Endothelial cell of umbilical vein (primary cell): ENCODE measurements around the gene VWA5A. TPM values are rescaled to one million over a fixed set of nuclear protein-coding genes. Genes with fewer than 3 reads are reported as not detected.

Experiments
- BruUV-seq: library from RNA; stranded (reverse); fragments of 400-500 nt; replicated peaks from 2 replicates; lab custom pipeline; 2021; lab: Mats Ljungman, UMichigan
- CTCF ChIA-PET: fragments of 300-600, 350-600 bp; sonication (Branson Sonifier 250); formaldehyde crosslinking; loops from one replicate; lab custom pipeline; 2021; ENCODE audit warnings: antibody characterized with exemption, inconsistent platforms; lab: Charles Lee
- POLR2A ChIA-PET: fragments of 300-600, 350-600 bp; sonication (Branson Sonifier 250); formaldehyde crosslinking; loops from one replicate; lab custom pipeline; 2021; ENCODE audit warnings: antibody characterized with exemption, inconsistent platforms; lab: Charles Lee
- DNase-seq: peaks from one replicate; pipeline ENCODE4 v3.0.0-alpha.2; 2011; ENCODE audit warnings: low read depth, low spot score
- FAIRE-seq: peaks from 2 replicates; lab custom pipeline; 2011; peaks lifted over from hg19 to GRCh38; lab: Jason Lieb, UNC
- H2AFZ ChIP-seq: 2 replicates; pipeline ENCODE4 v1.6.0; 2012; ENCODE audit warnings: low read depth, low read length, control low read depth, inconsistent platforms
- H3K27ac ChIP-seq: 2 replicates; pipeline ENCODE4 v1.5.1; 2011; ENCODE audit warnings: low read depth, mild to moderate bottlenecking, control low read depth, low read length, moderate library complexity; ENCODE audit not compliant: insufficient read depth
- H3K27me3 ChIP-seq, 2 experiments: 2 replicates each; pipeline versions ENCODE4 v1.6.0 to v1.6.1; 2011; ENCODE audit warnings: low read length in 2 of 2, mixed read lengths in 1 of 2; ENCODE audit not compliant: control insufficient read depth in 2 of 2, insufficient read depth in 2 of 2
- H3K36me3 ChIP-seq, 2 experiments: 2 replicates in 1 of 2; 3 replicates in 1 of 2; pipeline ENCODE4 v1.5.1; 2011; ENCODE audit warnings: low read length in 2 of 2, mild to moderate bottlenecking in 1 of 2, moderate library complexity in 1 of 2; ENCODE audit not compliant: control insufficient read depth in 2 of 2, insufficient read depth in 2 of 2; ENCODE audit errors: extremely low read depth in 1 of 2
- H3K4me1 ChIP-seq: 3 replicates; pipeline ENCODE4 v1.5.1; 2011; ENCODE audit warnings: mild to moderate bottlenecking, low read length; ENCODE audit not compliant: control insufficient read depth, insufficient read depth; ENCODE audit errors: extremely low read depth
- H3K4me2 ChIP-seq: 2 replicates; pipeline ENCODE4 v1.6.1; 2011; ENCODE audit warnings: low read length, control low read depth, mixed read lengths; ENCODE audit not compliant: insufficient read depth
- H3K4me3 ChIP-seq, 3 experiments: fragments of 200-600 bp in 1 of 3; sonication (generic), shearing (Covaris generic) in 1 of 3; replicated peaks in 1 of 3; 2 replicates each; pipeline ENCODE4 v1.5.1; 2011 to 2016; ENCODE audit warnings: control low read depth in 3 of 3, low read length in 3 of 3, mild to moderate bottlenecking in 2 of 3, inconsistent platforms in 1 of 3, low read depth in 1 of 3, moderate library complexity in 1 of 3; ENCODE audit not compliant: insufficient read depth in 1 of 3
- H3K79me2 ChIP-seq: 2 replicates; pipeline ENCODE4 v1.6.0; 2012; ENCODE audit warnings: low read length, inconsistent platforms; ENCODE audit not compliant: control insufficient read depth, insufficient read depth
- H3K9ac ChIP-seq: replicated peaks from 2 replicates; pipeline ENCODE3; 2011; ENCODE audit warnings: low read length, control low read depth; ENCODE audit not compliant: insufficient read depth; ENCODE audit errors: extremely low read depth
- H3K9me1 ChIP-seq: replicated peaks from 3 replicates; pipeline ENCODE4 v1.6.0; 2011; ENCODE audit warnings: mild to moderate bottlenecking, low read length; ENCODE audit not compliant: control insufficient read depth, insufficient read depth; ENCODE audit errors: extremely low read depth
- H3K9me3 ChIP-seq: replicated peaks from 2 replicates; pipeline ENCODE4 v1.5.1; 2012; ENCODE audit warnings: low read length, inconsistent platforms; ENCODE audit not compliant: control insufficient read depth, insufficient read depth
- H4K20me1 ChIP-seq: replicated peaks from 2 replicates; pipeline ENCODE3; 2011; ENCODE audit warnings: mild to moderate bottlenecking, low read length; ENCODE audit not compliant: control insufficient read depth, insufficient read depth; ENCODE audit errors: extremely low read depth
- CTCF ChIP-seq, 2 donors: IDR thresholded peaks; 1 replicate in 1 of 2; 2 replicates in 1 of 2; pipeline ENCODE4 v1.5.1; 2011; ENCODE audit warnings: low read length in 2 of 2, mild to moderate bottlenecking in 2 of 2, moderate library complexity in 2 of 2, control low read depth in 1 of 2, inconsistent platforms in 1 of 2, low read depth in 1 of 2; ENCODE audit not compliant: insufficient read depth in 1 of 2; ENCODE audit errors: extremely low read depth in 1 of 2
- EZH2 ChIP-seq: IDR thresholded peaks from 2 replicates; pipeline ENCODE4 v1.6.1; 2012; ENCODE audit warnings: borderline replicate concordance, low read depth, mild to moderate bottlenecking, moderate library complexity, low read length, inconsistent platforms; ENCODE audit not compliant: severe bottlenecking
- FOS ChIP-seq: IDR thresholded peaks from 2 replicates; pipeline ENCODE4 v1.6.1; 2011; ENCODE audit warnings: mild to moderate bottlenecking, low read length, moderate library complexity, borderline replicate concordance; ENCODE audit not compliant: insufficient read depth
- GATA2 ChIP-seq: IDR thresholded peaks from 2 replicates; pipeline ENCODE4 v1.7.0; 2011; ENCODE audit warnings: low read depth, mild to moderate bottlenecking, moderate library complexity, mixed read lengths, low read length; ENCODE audit not compliant: insufficient read length, insufficient read depth
- JUN ChIP-seq: IDR thresholded peaks from 2 replicates; pipeline ENCODE4 v1.6.1; 2011; ENCODE audit warnings: borderline replicate concordance, low read depth; ENCODE audit not compliant: insufficient read length, insufficient read depth
- MAX ChIP-seq: IDR thresholded peaks from 2 replicates; pipeline ENCODE4 v1.6.1; 2011; ENCODE audit not compliant: insufficient read depth, insufficient read length
- MYC ChIP-seq: IDR thresholded peaks from one replicate; pipeline ENCODE4 v1.6.1; 2011; ENCODE audit warnings: mild to moderate bottlenecking, low read depth, low read length
- POLR2A ChIP-seq: IDR thresholded peaks from 2 replicates; pipeline ENCODE4 v1.6.1; 2012; ENCODE audit warnings: low read depth, mild to moderate bottlenecking, control low read depth, low read length
- POLR2AphosphoS5 ChIP-seq: IDR thresholded peaks from 2 replicates; pipeline ENCODE4 v1.6.1; 2012; ENCODE audit warnings: low read depth, mild to moderate bottlenecking, control low read depth, low read length, moderate library complexity; ENCODE audit not compliant: insufficient read depth
- dilution Hi-C: fragments of 300-500 bp; cut with MboI; formaldehyde crosslinking; loops from one replicate; pipeline ENCODE4 v1.15.0; 2019; ENCODE audit warnings: low sequenced_read_pairs; ENCODE audit not compliant: extremely low pct_ligation_motif_present
- intact Hi-C: fragments of 100-400 bp; cut with micrococcal nuclease; formaldehyde crosslinking; loops from one replicate; pipeline ENCODE4 v1.10.0; 2022
- polyA plus RNA-seq, 4 experiments: library from polyadenylated mRNA; depleted of rRNA in 3 of 4; stranded (reverse) in 3 of 4; unstranded in 1 of 4; fragments of >200 nt; gene quantifications; 2 replicates each; pipeline versions ENCODE4 v1.2.1 to v1.2.3, GENCODE V29; 2011 to 2012; ENCODE audit warnings: missing spikeins in 1 of 4
- total RNA-seq: library from RNA; stranded (reverse); gene quantifications from 2 replicates; pipeline ENCODE4 v1.2.3, GENCODE V29; 2021

VWA5A gene
- total and polyA plus RNA-seq, 2 donors (not counting 3 experiments of a cell fraction or from before 2014, with no cell fraction given), result 9.1 to 14.3 TPM

- no peak for FAIRE-seq
- H3K4me3 ChIP-seq, result no peak overlapping the region
- TF ChIP-seq MYC (no peak), CTCF (IDR thresholded peaks at IDR 0.05; ENCODE audit: extremely low read depth in 1 of 2, insufficient read depth in 1 of 2, low read depth in 1 of 2, low read length in 2 of 2) (no peak), JUN (no peak), POLR2AphosphoS5 (no peak), MAX (no peak), POLR2A (no peak), FOS (no peak), EZH2 (no peak), GATA2 (no peak)
- no peaks in the 10 kb centered on the region for H4K20me1 ChIP-seq
- peaks cover 8% of the 10 kb centered on the region for H3K4me1 ChIP-seq
- no TSS peak for BruUV-seq
- intact Hi-C loops, result loop anchor here (5.0 kb wide), 1 partner anchor 515 kb away; no protein-coding TSS in a partner anchor
- no peak overlapping the region for H3K9ac ChIP-seq
- ChIA-PET POLR2A (no interaction called here), CTCF (interaction anchor here (0.9 to 5.1 kb wide), 42 partner anchors 8 to 652 kb away, joined by 3 to 363 read pairs (median 6); partner anchors contain the start of genes OR10G7 and VWA5A)
- no peaks in the 10 kb centered on the region for H3K79me2 ChIP-seq
- no peaks in the 10 kb centered on the region for H3K36me3 ChIP-seq
- no peaks in the 10 kb centered on the region for H3K9me3 ChIP-seq
- H3K27me3 ChIP-seq, result peaks cover 13 to 24% of the 10 kb centered on the region in 2 experiments
- no peak overlapping the region for H3K27ac ChIP-seq
- no peak overlapping the region for H2AFZ ChIP-seq
- dilution Hi-C loops, result no loop called here
- no peaks in the 10 kb centered on the region for H3K9me1 ChIP-seq
- no peak overlapping the region for H3K4me2 ChIP-seq
- DNase-seq, result no peak
Measured at GRCh38 chr11:124072147-124072546, 43.1 kb upstream of the VWA5A start.
